GM21717 (cell line): ENCODE data around the gene ADGRL3.
"Not testable (repeated sequence)": the region's sequence is repeated elsewhere in the genome, so short reads cannot be mapped to it uniquely, and the experiment has no call there.

Experiments used
- ATAC-seq: cut with Tn5 transposase; IDR thresholded peaks from one replicate; pipeline ENCODE4 v1.9.1; 2021; ENCODE audit warnings: mild to moderate bottlenecking, moderate library complexity; ENCODE audit not compliant: unreplicated experiment

Gene ADGRL3

GRCh38 chr4:61468024-61468720, 268.0 kb downstream of the ADGRL3 start:
- no peak for ATAC-seq

GRCh38 chr4:61473306-61473705, 273.2 kb downstream of the ADGRL3 start:
- no peak for ATAC-seq

- no peak for ATAC-seq
These were observed 278.2 kb downstream of the ADGRL3 start for GRCh38 chr4:61478340-61478739.

DNA sequence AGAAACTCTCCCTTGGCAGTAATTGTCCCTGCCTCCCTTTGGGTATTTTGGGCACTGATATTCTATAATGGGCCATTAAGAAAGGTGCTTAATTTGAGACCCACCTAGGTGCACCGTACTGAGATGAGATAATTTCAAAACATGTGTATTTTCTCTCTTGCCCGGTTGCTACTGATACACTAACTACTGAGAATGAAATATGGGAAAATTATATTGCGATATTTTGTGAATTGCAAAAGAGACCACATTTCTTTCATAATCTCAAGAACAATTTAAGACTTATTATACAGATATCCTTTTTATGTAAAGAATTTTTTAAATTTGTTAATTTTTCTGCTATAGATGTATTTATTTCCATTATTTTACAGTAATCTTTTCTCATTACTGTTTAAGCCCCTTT, 284.9 kb downstream of the ADGRL3 start:
- ATAC-seq, result no peak

- no peak for ATAC-seq
These were observed 289.8 kb downstream of the ADGRL3 start for GRCh38 chr4:61489927-61490326.

- no peak for ATAC-seq
These were observed 292.9 kb downstream of the ADGRL3 start for GRCh38 chr4:61493041-61493440.

DNA sequence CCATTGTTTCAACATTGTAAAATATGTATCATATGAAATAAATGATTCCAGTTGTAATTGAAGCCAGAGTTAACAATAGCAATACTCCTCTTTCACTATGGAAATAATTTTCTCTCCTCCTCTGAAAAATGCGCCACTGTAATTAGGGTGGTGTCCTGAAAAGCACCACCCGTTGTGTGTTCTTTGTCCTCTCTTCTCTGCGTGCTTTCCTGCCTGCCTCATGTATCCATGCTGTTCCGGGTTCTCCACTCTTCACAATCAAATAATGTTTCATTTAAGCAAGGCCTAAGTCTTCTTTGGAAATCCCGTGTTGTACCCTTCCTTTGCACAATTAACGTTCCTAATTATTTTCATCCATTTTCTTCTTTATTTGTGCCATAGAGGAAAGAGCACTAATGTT, 293.3 kb downstream of the ADGRL3 start:
- ATAC-seq, result no peak

DNA sequence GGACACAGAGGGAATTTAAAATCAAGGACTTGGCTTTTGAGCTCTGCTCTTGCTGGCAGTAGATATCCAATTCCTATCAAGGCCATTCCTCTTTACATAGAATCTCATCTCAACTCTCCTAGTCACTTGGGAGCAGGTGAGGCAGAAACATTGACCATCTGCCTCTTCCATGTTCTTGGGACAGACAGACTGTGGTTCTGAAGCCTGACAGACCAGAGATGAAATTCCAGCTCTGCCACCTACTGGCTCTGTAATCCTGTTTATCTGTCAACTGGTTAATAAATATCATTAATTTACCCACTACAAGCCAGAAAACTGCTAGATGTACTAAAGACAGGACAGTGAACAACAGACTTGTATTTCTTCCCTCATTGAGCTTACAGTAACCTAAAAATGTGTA, 300.8 kb downstream of the ADGRL3 start:
- no peak for ATAC-seq

DNA sequence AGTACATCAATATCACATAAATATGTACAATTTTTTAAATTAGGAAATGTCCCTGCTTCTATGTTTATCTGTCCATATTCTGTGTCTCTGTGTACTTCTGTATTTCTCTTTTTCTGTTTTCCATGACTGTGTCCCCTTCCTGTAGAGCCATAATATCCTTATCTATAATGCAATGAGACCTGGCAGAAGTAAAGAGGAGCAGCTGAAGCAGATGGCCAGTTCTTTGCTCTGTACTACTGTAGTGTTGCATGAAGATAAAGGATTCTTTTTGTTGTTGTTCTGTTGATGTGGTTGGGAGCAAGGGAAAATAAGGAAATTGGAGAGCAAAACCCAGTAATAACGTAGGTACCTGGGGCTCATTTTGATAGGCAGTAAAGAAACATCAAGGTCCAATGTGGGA, 301.7 kb downstream of the ADGRL3 start:
- no peak for ATAC-seq

GRCh38 chr4:61505773-61506685, 305.9 kb downstream of the ADGRL3 start:
- ATAC-seq, result no peak

DNA sequence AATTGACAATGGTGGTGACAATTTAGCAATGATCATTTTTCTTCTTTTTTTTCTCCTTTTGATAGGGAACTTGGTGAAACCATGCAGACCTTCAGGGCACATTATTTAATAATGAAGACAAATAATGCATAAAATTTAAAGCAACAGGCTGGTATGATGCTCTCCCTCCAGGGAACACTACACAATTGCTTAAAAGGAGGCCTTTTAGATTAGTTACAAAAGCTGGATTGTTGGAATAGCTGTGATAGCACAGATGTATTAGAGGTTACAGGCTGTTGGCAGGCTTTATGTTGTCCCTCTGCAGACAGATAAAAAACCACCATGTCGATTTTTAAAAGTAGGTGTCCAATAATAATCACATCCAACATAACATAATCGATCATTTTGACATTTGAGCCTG, 307.0 kb downstream of the ADGRL3 start:
- no peak for ATAC-seq

DNA sequence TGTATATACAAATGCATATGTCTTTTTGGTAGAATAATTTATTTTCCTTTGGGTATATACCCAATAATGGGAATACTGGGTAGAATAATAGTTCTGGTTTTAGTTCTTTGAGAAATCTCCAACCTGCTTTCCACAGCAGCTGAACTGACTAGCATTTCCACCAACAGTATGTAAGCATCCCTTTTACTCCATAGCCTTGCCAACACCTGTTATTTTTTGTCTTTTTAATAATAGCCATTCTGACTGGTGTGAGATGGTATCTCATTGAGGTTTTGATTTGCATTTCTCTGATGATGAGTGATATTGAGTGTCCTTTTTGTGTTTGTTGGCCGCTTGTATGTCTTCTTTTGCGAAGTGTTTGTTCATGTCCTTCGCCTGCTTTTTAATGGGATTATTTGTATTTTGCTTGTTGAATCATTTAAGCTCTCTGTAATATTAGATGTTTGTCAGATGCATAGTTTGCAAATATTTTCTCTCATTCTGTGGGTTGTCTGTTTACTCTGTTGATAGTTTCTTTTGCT, 309.7 kb downstream of the ADGRL3 start:
- not testable (repeated sequence) for ATAC-seq

DNA sequence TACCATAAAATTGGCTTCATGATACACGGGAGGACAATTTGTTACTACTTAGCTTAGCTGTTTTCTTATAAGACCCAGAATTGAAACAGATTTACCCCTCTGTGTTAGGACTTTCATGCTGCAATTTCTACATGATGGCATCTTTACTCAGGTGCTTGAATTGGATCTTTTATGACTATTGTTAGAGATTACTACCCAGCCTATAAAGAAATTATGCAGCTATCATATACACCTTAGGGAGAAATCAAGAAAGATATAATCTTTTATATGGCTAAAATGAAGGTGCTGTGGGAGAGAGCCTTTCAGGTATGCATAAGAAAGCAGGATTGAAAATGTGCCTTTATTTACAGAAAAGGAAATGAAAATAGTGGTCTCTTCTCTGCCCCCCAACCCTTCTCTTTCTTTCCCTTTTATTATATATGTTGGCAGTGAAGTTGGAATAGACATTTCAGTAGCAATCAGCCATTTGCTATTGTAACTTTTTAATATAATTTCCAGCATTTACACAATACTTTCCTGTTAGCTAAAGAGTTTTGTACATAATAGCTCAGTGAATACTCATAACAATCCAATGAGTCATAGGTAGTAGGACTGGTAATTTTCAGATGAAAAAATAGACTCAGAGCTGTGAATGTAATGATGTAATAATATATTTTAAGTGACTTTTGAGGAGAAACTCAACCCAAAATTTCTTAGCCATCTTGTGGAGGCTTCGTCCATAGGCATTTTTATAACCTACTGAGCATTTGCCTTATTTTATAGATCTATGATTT, 311.8 kb downstream of the ADGRL3 start:
- ATAC-seq, result no peak

DNA sequence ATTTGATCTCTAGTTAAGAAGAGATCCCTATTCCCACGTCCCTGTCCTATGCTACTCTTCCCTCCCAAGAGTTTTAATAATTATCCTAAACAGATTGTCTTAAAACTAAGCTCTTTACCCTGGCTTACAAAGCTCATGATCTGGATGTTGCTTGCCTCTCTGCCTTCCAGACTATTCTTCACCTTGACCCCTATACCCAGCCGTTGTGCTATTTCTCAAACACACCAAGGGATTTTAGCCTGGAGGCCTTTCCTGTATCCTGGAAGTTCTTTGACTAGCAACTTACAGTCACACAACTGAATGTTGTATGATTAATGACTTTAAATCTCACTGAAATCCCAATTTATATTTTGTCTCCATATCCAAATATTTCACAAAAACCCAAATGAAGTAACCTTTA, 314.9 kb downstream of the ADGRL3 start:
- no peak for ATAC-seq

GRCh38 chr4:61517144-61517543, 317.0 kb downstream of the ADGRL3 start:
- no peak for ATAC-seq

DNA sequence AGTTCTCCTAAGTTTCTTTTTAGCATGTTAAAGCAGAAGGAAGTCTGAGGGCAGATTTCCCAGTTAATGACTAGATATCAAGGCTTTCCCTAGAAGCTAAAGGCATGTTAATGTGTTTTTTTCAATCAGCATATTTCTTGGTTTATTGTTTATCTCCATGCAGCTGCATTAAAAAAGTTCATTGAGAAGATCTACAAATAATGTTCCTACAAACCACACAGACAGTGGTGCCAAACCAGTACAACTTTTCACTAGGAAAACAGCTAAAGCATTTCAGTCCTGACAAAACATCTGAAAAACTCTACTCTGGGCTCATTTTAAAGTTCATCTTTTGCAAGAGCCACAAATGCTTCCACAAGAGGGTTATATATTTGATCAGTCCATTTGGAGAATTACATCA, 320.0 kb downstream of the ADGRL3 start:
- no peak for ATAC-seq

DNA sequence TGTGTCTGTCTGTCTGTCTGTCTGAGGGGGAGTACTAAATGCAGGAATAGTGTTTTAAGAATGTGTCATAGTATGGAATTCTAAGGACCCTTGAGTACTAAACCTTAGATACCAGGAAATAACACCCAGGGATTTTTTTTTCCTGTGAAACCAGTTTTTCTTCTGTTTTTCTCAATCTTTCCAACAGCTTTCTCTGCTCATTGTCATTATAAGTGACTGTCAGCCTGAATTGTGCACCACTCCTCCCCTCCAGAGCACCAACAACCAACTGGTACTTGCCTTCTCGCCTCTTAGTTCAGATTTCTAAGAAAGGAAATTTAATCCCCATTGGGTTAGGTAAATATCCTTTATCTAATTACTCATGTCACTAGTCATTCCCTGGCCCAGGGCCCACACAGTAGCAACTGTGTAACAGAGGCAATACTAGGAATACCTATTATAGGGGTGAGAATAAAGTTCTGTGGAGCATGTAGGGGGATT, 320.6 kb downstream of the ADGRL3 start:
- no peak for ATAC-seq

DNA sequence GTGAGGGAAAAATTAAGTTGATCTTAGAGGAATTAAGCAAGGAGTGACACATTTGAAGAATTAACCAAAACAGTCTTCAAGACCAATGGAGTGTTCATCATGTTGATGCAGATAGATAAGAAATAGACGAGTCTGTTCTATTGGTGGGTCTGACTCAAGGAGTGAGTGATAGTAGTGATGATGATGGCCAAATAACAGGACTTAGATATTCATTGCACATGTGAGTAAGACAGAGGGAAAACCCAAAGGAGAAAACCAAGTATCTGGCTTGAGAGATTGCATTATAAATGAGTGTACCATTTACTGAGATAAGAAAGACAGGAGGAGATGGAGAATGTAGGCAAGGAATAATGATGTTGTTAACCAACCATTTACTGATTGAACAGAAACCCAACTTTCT, 321.3 kb downstream of the ADGRL3 start:
- no peak for ATAC-seq

- no peak for ATAC-seq
These were observed 322.2 kb downstream of the ADGRL3 start for GRCh38 chr4:61522312-61522711.

DNA sequence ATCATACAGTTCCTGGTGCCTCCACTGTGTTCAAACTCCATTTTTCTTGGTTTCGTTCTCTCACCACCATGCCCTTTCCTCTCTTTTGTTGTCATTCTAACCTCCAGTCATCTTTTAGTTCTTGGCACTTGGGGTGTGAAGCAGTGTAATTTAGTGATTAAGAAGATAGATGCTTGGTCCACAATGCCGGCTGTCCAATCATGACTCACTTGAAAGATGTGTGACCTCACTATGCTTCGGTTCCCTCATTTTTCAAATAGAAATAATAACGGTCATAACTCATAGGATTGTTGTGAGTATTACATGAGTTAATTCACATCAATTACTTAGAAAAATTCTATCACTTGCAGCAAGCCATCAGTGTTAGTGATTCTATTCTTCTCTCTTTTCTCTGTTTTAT, 327.8 kb downstream of the ADGRL3 start:
- no peak for ATAC-seq

DNA sequence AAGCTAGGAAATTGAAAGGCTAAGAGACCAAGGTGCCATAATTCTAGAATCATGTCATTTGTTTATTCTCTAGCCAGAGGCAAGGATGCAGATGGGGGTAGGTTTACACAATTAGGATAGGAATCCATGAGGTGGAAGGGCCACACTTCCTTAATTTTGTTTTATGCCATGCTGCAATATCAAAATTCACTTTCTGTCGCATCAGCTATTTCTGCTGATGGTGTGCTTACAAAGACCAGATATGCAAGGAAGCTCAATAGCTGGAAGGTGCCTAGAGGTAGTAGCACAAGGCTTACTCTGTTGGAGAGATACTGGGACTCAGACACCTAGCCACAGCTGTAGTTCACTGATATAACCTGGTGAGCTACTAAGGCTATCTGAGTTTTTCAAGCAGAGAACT, 328.5 kb downstream of the ADGRL3 start:
- no peak for ATAC-seq
